HUES6 (cell line): ENCODE results near the gene PHACTR3.

Experiments
- H3K27ac ChIP-seq: 2 replicates; pipeline ENCODE4 v1.7.0; 2013; ENCODE audit warnings: low read depth, mild to moderate bottlenecking, low read length, inconsistent platforms
- H3K27me3 ChIP-seq: 2 replicates; pipeline ENCODE4 v1.6.1; 2013; ENCODE audit warnings: low read length; ENCODE audit not compliant: control insufficient read depth, insufficient read depth
- H3K36me3 ChIP-seq: 2 replicates; pipeline ENCODE4 v1.6.1; 2013; ENCODE audit warnings: low read length; ENCODE audit not compliant: control insufficient read depth, insufficient read depth
- H3K4me1 ChIP-seq: 2 replicates; pipeline ENCODE4 v1.6.1; 2013; ENCODE audit warnings: low read length; ENCODE audit not compliant: control insufficient read depth, insufficient read depth
- H3K4me3 ChIP-seq: 2 replicates; pipeline ENCODE4 v1.5.1; 2013; ENCODE audit warnings: low read depth, low read length
- H3K9ac ChIP-seq: one replicate; pipeline ENCODE4 v1.6.1; 2013; ENCODE audit warnings: mild to moderate bottlenecking, low read length
- H3K9me3 ChIP-seq: 2 replicates; pipeline ENCODE4 v1.6.1; 2013; ENCODE audit warnings: low read depth, low read length; ENCODE audit not compliant: control insufficient read depth, insufficient read depth

PHACTR3 gene

GRCh38 chr20:59790346-59790745 lies 186.0 kb downstream of the PHACTR3 start:
- Histone ChIP-seq H3K9ac (no peak overlapping the region), H3K36me3 (no peaks in the 10 kb centered on the region), H3K4me3 (no peak overlapping the region), H3K27me3 (no peaks in the 10 kb centered on the region; the same call in 1 of the 2 replicates), H3K4me1 (no peaks in the 10 kb centered on the region), H3K27ac (no peak overlapping the region), H3K9me3 (0 out of 2 replicates have a peak, but pooled peaks cover 4% of the 10 kb centered on the region)

GRCh38 chr20:59792300-59792699 lies 188.0 kb downstream of the PHACTR3 start:
- Histone ChIP-seq H3K27me3 (no peaks in the 10 kb centered on the region; the same call in 1 of the 2 replicates), H3K36me3 (no peaks in the 10 kb centered on the region), H3K4me3 (no peak overlapping the region), H3K9me3 (peaks cover 11% of the 10 kb centered on the region; the same call in 1 of the 2 replicates), H3K27ac (no peak overlapping the region), H3K9ac (no peak overlapping the region), H3K4me1 (no peaks in the 10 kb centered on the region)

DNA sequence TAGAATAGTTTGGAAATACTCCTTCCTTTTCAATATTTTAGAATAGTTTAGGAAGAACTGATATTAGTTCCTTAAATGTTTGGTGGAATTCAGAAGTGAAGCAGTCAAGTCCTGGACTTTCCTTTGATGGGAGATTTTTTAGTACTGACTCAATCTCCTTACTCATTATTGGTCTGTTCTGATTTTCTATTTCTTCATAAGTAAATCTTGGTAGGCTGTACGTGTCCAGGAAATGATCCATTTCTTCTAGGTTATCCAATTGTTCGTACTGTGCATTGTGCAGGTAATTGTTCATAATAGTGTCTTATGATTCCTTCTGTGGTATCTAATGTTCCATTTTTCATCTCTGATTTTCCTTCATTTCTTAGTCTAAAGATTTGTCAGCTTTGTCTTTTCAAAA lies 190.2 kb downstream of the PHACTR3 start:
- H3K4me3 ChIP-seq, result no peak overlapping the region
- no peak overlapping the region for H3K27ac ChIP-seq
- H3K9me3 ChIP-seq, result peaks cover 14% of the 10 kb centered on the region
- H3K4me1 ChIP-seq, result no peaks in the 10 kb centered on the region
- H3K36me3 ChIP-seq, result no peaks in the 10 kb centered on the region
- H3K9ac ChIP-seq, result no peak overlapping the region
- no peaks in the 10 kb centered on the region for H3K27me3 ChIP-seq

- Histone ChIP-seq H3K36me3 (no peaks in the 10 kb centered on the region), H3K27ac (no peak overlapping the region), H3K4me3 (no peak overlapping the region), H3K9me3 (peaks cover 28% of the 10 kb centered on the region), H3K27me3 (peaks cover 3% of the 10 kb centered on the region), H3K9ac (no peak overlapping the region), H3K4me1 (peaks cover 2% of the 10 kb centered on the region; the same call in 1 of the 2 replicates)
These were observed 196.0 kb downstream of the PHACTR3 start for GRCh38 chr20:59800309-59800708.

DNA sequence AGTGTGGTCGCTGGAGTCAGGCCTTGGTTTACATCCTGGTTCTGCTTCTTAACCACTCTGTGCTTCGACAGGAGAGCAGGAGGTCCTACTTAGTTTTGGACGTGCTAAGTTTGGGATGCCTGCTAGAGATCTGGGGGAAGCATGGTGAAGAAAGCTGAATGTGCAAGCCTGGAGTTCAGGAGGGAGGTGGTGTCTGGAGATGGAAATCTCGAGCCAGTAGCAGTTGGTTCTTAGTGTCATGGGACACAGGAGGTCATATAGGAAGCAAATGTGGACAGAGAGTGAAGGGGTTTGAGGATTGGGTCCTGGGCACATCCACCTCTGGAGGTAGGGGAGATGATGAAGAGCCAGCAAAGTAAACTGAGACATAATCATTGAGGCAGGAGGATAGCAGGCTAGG lies 197.7 kb downstream of the PHACTR3 start:
- H3K4me3 ChIP-seq, result no peak overlapping the region
- H3K9ac ChIP-seq, result no peak overlapping the region
- H3K27me3 ChIP-seq, result peaks cover 3% of the 10 kb centered on the region
- no peak overlapping the region for H3K27ac ChIP-seq
- H3K36me3 ChIP-seq, result no peaks in the 10 kb centered on the region
- H3K4me1 ChIP-seq, result peaks cover 3% of the 10 kb centered on the region; the same call in 1 of the 2 replicates
- H3K9me3 ChIP-seq, result peaks cover 21% of the 10 kb centered on the region

- Histone ChIP-seq H3K27ac (no peak overlapping the region), H3K36me3 (no peaks in the 10 kb centered on the region), H3K9me3 (peaks cover 18% of the 10 kb centered on the region), H3K9ac (no peak overlapping the region), H3K27me3 (peaks cover 3% of the 10 kb centered on the region), H3K4me3 (no peak overlapping the region), H3K4me1 (peaks cover 3% of the 10 kb centered on the region; the same call in 1 of the 2 replicates)
These were observed 198.3 kb downstream of the PHACTR3 start for GRCh38 chr20:59802471-59803221.

- Histone ChIP-seq H3K27me3 (peaks cover 3% of the 10 kb centered on the region), H3K27ac (no peak overlapping the region), H3K4me1 (peaks cover 3% of the 10 kb centered on the region; the same call in 1 of the 2 replicates), H3K4me3 (no peak overlapping the region), H3K36me3 (no peaks in the 10 kb centered on the region), H3K9me3 (peaks cover 18% of the 10 kb centered on the region), H3K9ac (no peak overlapping the region)
These were observed 200.0 kb downstream of the PHACTR3 start for GRCh38 chr20:59804347-59804746.

GRCh38 chr20:59804871-59805665 lies 200.7 kb downstream of the PHACTR3 start:
- no peak overlapping the region for H3K9ac ChIP-seq
- H3K36me3 ChIP-seq, result no peaks in the 10 kb centered on the region
- no peak overlapping the region for H3K27ac ChIP-seq
- peaks cover 17% of the 10 kb centered on the region for H3K9me3 ChIP-seq
- H3K4me3 ChIP-seq, result no peak overlapping the region
- peaks cover 3% of the 10 kb centered on the region; the same call in 1 of the 2 replicates for H3K4me1 ChIP-seq
- H3K27me3 ChIP-seq, result peaks cover 3% of the 10 kb centered on the region

DNA sequence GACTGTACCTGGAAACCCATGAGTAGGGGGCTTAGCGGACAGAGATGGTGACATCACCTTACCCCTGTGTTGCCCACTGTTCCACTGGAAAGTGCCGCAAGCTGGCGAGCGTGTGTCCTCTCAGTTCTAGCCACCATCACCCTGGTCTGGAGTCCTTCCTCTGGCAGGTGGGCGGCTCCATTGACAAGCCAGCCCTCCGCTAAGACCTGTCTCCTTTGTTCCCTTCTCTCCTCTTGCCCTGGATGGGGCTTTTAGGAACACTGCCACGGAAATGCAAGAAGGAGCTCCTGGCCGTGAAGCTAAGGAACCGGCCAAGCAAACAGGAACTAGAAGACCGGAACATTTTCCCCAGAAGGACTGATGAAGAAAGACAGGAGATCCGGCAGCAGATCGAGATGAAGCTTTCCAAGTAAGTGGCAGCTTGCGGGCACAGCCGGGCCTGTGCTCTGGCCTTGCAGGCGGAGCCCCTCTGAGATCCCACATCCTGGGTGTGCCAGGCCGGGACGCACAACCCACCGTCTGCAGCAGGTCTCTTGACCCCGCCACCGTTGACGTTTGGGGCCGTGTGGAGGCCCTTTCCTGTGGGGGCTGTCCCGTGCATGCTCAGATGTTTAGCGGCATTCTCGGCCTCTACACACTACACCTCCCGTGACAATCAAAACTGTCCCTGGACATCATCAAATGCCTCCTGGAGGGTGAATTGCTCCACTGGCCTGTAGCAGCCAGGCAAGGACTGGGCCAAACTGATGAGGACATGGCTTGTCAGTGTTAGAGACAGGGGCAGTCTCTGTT lies 201.6 kb downstream of the PHACTR3 start:
- peaks cover 9% of the 10 kb centered on the region for H3K9me3 ChIP-seq
- peaks cover 3% of the 10 kb centered on the region for H3K27me3 ChIP-seq
- H3K9ac ChIP-seq, result no peak overlapping the region
- H3K4me3 ChIP-seq, result no peak overlapping the region
- H3K27ac ChIP-seq, result no peak overlapping the region
- peaks cover 3% of the 10 kb centered on the region; the same call in 1 of the 2 replicates for H3K4me1 ChIP-seq
- no peaks in the 10 kb centered on the region for H3K36me3 ChIP-seq

GRCh38 chr20:59806578-59806975 lies 202.2 kb downstream of the PHACTR3 start:
- peaks cover 3% of the 10 kb centered on the region for H3K27me3 ChIP-seq
- peaks cover 3% of the 10 kb centered on the region; the same call in 1 of the 2 replicates for H3K4me1 ChIP-seq
- H3K4me3 ChIP-seq, result no peak overlapping the region
- H3K9me3 ChIP-seq, result peaks cover 9% of the 10 kb centered on the region; the same call in 1 of the 2 replicates
- no peak overlapping the region for H3K27ac ChIP-seq
- H3K36me3 ChIP-seq, result no peaks in the 10 kb centered on the region
- H3K9ac ChIP-seq, result no peak overlapping the region
